DMS 273 treated with DMSO at 0.1 percent for 48 hours (cell line): ENCODE measurements around the gene PDE11A.
"Not testable (repeated sequence)": the region's sequence is repeated elsewhere in the genome, so short reads cannot be mapped to it uniquely, and the experiment has no call there.

Experiments
- DNase-seq: peaks from one replicate; lab custom pipeline; 2025; lab: John Stamatoyannopoulos, UW

Gene PDE11A

DNA sequence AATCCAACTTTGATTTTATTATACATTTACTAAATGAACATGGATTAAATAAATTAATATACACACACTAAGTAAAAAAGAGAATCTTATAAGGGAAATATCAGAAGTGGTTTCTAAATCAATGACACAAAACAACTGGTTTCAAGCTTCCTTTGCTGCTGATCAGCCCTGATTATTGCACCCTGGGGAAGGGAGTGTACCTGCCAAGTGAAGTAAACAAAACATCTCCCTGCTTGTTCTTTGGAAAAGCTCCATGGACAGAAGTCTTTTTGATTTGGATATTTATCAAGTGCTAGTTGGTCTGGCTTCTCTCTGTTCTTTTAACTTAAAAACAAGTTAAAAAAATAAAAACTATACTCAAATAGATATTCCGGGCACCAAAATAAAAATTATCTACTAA, 190.1 kb downstream of the PDE11A start:
- DNase-seq = no peak

DNA sequence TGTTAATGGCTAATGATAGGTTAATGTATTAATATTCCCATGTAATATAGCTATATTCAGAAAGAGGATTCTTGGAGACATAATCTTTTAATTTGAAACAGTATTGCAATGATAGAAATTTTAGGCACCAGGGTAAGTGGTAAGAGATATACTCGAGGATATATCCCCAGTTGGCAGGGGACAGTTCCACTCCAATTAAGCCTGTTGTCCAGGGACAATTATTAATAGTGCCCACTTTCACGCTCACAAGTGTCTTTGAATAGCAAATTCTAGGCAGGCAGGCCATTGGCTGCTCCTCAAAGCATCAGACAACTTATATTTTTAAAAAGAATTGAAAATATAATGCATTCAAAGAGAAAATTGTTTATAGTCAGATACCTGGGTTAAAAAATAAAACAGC, 190.7 kb downstream of the PDE11A start:
- no peak for DNase-seq

DNA sequence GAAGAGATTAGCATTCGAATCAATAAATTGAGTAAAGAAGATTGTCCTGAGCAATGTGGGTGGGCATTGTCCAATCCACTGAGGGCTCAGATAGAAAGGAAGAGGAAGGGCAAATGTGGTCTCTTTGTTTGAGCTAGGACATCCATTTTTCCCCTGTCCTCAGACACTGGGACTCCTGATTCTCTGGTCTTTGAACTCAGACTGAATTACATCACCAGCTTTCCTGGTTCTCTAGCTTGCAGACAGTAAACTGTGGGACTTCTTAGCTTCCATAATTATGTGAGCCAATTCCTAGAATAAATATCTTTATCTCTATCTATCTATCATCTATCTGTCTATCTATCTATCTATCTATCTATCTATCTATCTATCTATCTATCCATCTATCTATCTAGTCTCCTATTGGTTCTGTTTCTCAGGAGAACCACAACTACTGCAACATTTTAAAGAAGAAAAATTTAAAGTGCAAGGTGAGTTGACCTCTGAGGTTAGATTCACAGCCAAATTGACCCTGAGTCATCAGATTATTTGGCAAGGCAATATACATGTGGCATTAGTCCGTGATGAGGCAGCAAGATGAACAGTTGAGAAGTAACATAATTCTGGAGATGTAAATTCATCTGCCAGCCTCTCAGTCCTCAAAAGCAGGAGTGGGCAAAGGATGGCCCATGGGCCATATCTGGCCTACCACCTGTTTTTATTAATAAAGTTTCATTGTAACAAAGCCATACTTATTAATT, 191.4 kb downstream of the PDE11A start:
- no peak for DNase-seq

DNA sequence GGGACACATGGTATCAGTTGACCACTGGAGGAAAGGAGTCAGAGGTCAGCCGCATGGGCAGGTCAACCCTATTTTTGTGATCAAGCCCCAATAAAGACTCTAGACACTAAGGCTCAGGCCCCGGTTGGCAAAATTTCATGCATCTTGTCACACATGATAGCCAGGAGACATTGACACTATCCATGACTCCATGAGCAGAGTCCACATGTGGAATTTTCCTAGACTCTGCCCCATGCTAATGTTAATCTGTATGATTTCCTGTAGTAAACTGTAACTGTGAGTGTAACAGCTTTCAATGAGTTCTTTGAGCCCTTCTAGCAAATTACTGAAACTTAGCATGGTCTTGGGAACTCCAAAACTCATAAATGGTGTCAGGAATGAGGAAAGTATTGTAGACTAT, 192.3 kb downstream of the PDE11A start:
- DNase-seq = no peak

DNA sequence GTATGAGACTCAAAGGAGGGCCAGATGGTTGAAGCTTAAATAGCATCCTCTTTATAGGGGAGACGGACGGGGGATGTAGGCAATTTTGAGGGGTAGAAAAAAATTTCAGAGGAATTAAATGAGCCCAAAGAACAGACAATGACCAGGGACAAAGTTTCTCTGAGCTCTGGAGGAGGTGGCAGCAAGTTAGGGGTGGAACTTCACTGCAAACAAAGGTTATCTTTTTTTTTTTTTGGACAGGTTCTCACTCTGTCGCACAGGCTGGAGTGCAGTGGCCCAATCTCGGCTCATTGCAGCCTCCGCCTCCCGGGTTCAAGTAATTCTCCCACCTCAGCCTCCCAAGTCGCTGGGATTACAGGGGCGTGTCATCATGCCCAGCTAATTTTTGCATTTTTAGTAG, 195.6 kb downstream of the PDE11A start:
- no peak for DNase-seq

DNA sequence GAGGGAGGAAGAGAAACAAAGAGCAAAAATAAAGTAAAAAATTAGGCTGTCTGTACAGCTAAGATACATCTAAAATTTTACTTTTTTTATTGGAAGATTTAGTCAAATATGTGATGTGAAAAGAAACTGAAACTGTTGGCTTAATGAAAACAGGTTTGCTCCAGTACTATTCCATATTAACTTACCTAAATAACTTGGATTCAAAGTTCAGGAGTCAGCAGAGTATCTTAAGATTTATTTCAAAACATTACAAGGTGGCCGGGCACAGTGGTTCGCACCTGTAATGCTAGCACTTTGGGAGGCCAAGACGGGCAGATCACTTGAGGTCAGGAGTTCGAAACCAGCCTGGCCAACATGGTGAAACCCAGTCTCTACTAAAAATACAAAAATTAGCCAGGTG, 197.9 kb downstream of the PDE11A start:
- DNase-seq = no peak

DNA sequence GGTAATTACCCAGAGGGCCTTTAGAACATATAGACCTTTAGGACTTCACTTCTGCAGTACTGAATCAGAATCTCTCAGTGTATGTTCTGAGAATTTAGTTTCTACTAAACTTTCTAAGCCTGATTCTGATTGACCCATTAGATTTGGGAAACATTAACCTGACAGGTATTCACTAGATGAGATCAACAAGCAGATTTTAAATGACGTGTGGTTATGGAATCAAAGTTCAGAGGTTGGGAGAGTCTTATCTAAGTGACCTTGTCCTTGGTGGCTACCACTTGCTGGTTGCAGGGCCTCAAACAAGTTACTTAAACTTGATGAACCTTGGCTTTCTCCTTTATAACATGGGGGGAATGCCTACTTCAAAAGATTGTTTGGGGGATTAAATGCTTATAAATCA, 198.7 kb downstream of the PDE11A start:
- no peak for DNase-seq

DNA sequence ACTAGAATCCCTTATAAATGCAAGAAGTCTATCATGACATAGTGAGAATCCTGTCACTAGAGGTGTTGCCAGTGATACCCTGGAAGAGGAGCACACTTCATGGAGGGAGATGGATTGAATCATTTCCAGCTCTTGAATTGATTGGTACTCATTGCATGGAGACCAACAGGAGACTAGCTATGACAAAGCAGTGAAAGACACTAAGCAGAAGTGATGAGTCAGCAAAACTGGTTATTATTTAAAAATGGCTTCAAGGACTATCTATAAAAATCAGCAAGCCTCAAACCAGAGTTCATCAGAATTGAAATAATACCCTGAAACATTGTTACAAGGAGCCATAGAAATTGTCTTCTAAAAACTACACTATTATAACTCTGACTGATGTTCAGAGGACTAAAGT, 200.3 kb downstream of the PDE11A start:
- DNase-seq = no peak

DNA sequence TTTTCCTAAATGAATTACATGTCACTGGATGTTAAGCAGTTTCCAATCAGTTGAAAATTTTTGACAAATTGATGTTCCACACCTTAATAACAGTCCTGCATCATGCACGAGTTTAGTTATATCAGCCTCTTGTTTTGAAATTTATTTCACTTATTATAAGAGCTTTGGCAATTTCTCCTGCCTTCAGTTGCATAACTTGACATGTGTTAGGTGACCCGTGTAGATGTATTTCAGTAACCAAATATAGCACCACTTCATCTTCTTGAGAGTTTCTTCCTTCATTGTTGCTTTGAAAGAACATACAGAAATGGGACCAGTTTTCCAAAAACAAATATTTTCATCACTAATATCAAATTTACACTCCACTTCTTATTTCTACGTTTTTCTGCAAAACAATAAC, 202.7 kb downstream of the PDE11A start:
- DNase-seq = no peak

DNA sequence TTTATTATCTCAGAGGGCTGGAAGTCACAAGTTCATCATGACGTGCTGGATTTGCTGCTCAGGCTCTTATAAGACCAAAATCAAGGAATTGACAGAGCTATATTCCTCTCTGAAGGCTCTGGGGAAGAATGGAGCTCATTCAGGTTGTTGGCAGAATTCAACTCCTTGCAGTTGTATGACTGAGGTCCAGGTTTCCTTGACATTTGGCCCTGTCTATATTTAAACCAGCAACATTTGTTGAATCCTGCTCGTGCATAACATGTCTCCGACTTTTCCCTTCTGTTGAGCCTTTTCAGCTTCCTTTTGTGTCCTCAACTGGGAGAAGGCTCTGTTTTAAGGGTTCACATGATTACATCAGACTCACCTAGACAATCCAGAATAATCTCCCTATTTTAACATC, 203.4 kb downstream of the PDE11A start:
- no peak for DNase-seq

DNA sequence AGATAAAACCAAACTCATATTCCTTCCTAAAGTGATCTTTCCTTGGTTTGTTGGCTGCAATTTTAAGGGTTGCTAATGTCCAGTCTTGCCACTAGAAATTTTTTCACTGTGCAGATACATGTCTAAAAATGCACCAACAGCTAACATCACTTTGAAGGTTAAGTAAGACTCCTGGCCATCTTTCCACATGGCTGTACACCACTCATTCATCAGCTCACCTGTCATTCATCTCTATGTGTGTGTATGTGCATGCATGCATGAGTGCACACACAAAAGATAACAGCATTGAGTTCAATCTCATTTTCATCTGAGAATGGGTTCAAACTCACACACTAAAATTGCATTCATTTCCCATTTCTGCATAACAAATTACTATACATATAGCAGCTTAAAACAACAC, 203.8 kb downstream of the PDE11A start:
- DNase-seq = no peak

DNA sequence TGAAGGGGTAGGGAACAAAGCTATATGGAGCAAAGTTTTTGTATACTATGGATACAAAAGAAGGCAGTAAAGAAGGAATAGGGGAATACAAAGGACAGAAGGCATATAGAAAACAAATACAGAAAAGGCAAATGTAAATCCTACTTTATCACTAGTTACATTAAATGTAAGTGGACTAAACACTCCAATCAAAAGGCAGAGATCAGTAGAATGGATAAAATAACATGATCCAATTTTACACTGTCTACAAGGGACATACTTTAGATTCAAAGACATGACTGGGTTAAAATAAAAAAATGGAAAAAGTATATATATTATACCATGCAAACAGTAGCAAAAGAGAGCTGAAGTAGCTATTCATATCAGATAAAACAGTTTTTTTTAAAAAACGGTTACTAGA, 215.0 kb downstream of the PDE11A start:
- DNase-seq = no peak

DNA sequence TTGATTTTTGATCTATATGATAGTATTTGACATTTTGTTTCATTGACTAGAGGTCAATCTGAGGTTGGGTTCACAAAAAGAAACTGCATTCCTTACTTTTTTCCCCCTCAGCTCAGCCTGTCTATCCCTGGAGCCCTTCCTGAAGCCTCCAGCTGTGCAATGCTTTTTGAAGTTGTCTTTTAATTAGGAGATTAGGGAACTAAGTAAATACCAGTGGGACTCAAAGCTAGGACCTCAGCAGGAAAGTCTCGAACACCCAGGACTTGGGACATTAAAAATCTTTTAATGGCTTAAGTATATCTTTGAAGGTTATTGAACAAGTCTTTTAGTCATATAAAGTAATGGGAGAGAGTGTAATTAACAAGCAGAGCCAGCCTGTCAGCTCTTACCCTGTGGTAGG, 220.2 kb downstream of the PDE11A start:
- no peak for DNase-seq

DNA sequence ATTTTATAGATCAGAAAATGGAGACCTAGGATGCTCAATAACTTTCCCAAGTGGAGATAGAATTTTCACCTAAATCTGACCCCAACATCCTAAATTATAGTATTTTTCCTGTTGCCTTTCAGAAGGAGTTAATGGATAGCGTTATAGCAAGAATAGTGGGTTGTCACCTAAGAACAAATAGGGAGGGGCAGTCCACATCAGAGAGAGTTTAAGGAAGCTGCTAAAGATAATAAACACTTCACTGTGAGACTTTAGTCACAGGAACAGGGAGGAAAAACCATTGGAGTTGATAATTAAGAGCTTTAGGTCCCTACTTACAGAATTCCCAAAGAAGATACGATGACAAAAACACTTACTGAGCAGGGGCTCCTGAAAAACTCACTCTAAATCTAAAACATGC, 229.4 kb downstream of the PDE11A start:
- DNase-seq = no peak

DNA sequence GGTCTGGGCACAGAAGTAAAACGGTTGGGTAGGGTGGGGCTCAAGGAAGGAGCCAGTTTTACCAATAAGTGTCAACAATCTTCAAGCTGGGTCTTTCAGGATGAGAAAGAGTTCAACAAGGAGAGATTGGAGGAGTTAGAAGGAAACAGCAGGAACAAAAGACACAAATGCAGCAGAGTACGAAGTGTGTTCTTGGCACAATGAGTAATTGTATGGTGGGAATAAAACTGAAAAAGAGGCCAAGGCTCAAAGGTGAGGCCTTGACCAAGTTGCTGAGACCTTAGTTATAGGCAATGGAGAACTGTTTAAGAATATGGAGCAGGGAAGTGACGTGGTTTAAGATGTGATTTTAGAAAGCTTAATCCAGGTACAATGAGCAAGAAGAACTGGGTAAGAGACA, 230.3 kb downstream of the PDE11A start:
- no peak for DNase-seq

DNA sequence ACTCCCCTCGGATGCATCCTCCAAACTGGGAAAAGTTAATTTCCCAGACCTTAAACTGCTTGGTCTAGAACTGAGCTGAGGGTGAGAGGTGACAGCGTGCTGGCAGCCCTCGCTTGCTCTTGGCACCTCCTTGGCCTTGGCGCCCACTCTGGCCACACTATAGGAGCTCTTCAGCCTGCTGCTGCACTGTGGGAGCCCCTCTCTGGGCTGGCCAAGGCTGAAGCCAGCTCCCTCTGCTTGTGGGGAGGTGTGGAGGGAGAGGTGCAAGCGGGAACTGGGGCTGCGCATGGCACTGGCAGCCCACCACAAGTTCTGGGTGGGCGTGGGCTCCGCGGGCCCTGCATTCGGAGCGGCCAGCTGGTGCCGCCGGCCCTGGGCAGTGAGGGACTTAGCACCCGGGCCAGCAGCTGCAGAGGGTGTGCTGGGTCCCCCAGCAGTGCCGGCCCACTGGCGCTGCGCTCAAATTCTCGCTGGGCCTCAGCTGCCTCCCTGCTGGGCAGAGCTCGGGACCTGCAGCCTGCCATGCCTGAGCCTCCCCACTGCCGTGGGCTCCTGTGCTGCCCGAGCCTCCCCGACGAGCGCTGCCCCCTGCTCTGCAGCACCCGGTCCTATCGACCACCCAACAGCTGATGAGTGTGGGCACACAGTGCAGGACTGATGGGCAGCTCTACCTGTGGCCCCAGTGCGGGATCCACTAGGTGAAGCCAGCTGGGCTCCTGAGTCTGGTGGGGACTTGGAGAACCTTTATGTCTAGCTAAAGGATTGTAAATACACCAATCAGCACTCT, 237.0 kb downstream of the PDE11A start:
- not testable (repeated sequence) for DNase-seq

DNA sequence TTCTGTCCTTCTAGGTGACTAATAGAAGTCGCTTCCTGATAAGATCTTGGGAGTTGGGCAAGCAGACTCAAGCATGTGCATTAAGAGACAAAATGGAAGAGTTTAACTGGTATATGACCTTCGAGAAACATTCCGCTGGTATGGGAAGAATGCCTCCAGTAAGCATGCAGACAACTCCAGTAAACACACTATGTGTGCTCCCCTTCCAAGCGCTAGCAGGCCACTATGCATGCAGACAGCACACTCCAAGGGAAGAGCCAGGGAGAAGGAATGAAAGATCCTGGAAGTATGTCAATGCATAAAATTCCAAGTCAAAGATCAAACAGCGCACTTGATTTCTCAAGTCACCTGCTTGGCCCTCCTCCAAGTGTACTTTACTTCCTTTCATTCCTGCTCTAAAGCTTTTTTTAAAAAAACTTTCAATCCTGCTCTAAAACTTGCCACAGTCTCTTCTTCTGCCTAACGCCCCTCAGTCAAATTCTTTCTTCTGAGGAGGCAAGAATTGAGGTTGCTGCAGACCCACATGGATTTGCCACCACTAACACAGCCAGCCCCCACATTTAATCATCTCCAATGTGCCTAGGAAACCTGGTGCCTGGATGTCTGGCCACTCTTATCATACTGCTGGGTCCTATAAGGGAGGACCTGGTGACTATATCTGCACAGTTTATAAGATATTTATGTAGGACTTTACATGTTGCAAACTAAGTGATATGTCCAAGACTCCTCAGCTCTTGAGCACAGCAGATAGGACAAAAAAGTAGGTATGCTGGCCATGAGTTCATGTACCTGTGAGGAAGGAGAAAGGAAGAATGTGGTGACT, 239.8 kb downstream of the PDE11A start:
- DNase-seq = no peak

DNA sequence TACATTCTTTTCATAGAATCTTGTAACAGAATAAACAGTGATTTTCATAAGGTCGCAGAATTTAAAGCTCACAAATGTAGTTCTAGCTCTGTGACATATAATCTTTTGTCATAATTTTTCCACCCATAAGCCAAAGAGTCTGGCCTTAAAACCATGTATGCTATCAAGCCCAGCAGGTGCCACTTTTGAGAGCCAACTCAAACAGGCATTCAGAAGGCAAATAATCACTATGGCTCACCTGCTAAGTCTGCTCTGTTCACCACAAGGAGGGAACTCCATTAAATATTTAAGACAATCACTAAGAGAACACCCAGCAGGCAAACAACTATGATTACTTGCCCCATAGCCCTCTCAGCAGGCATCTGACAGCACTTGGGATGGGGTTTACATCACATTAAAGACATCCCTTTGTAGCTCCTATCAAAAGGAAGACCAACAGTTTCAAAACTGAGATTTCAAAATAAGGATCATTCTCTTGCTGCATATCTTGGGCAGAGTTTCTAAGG, 241.6 kb downstream of the PDE11A start:
- DNase-seq = no peak

DNA sequence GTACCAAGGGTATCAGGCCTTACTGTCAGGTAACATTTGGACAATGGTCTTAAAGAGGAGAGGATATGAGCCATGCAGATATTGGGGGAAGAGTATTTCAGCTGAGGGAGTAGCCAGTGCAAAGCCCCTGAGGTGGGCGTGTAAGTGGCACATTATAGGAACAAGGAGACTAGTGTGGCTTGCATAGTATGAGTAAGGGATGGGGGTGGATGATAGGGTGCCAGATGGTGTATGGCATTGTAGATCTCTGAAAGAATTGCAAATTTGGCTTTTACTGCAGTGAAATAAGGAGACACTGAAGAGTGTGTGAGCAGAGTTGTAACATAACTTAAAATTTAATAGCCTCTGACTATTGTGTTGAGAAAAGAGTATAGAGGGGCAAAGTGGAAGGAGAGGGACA, 244.0 kb downstream of the PDE11A start:
- no peak for DNase-seq

DNA sequence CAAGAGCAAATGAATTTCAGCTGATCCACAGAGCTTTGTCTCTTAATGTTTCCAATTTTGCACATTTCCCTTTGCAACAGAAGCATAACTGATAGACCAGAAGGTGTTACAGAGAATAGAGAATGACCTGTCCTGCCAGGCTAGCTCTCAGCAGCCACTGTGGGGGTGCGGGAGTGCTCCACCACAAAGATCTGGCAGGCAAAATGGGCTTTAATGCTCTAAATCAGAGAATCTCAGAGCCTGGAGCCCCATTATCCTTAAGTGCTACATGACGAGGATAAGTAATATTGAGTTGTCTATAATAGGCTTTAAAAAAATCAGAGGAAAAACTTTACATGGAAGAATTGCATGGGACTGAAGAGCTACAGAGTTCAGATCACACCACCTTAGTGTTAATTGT, 245.7 kb downstream of the PDE11A start:
- DNase-seq = no peak

DNA sequence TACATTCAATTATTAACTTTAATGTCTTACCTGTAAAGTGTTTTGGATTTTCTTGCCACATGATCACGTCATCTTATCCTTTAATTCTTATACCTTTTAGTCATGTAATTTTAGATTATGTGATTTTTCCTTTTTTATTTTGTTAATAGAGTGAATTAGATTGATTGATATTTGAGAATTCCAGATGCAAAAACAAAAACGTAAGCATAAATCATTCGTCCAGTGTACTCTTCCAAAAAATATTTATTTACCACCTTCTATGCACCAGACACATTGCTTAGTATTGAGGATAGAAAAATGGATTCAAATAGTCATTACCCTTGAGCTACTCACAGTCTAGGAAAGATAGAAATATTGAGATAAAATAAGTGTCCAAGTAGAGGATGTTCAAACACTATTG, 249.6 kb downstream of the PDE11A start:
- no peak for DNase-seq

DNA sequence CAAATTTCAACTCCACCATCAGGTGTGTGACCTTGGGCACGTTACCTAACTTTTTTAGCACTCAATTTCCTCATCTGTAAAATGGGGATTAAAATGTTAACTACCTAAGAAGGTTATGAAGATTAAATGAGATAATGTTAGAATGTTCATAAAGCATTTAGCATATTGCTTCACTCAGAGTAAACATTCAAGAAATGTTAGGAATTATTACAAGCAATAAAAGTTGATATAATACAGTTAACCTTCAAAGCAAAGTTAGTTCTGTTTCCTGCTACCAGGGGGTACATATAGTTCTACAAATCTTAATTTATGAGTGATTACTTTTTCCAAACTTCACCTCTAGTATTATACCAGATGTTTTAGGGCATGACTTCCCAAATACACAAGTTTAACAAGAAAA, 254.2 kb downstream of the PDE11A start:
- no peak for DNase-seq

DNA sequence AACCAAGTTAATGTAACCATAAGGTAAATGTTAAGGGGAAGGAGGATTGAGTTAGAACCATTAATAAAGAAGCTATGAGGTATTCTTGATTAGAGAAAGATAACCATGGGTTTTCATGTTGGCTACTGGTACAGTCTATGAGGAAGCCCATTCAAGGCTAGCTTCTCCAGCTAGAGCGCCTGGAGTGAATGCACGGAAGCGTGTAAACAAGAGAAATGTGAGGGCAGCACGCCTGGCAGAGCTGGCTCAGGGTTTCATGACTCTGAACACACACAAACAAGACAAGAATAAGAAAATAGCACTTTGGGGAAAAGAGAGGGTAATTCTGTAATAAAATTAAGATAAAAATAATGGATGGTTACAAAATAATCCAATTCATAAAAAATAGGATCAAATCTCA, 255.3 kb downstream of the PDE11A start:
- DNase-seq = no peak
